Activated CD4-positive, alpha-beta T cell treated with anti-CD3 and anti-CD28 coated beads for 36 hours (primary cell): ENCODE results near the gene NPEPPS. TPM values are rescaled to one million over a fixed set of nuclear protein-coding genes. Genes with fewer than 3 reads are reported as not detected.

Source experiments
- ATAC-seq: fragments of 200-7000 bp; cut with Tn5 transposase; one replicate; pipeline ENCODE4 v1.10.0; 2021; ENCODE audit warnings: mild to moderate bottlenecking, moderate library complexity
- CTCF ChIA-PET: fragments of 350-600 bp; sonication (Branson Sonifier 250); formaldehyde crosslinking; loops from one replicate; lab custom pipeline; 2021; ENCODE audit warnings: antibody characterized with exemption; lab: Charles Lee
- POLR2A ChIA-PET: fragments of 350-600 bp; sonication (Branson Sonifier 250); formaldehyde crosslinking; loops from one replicate; lab custom pipeline; 2021; ENCODE audit warnings: antibody characterized with exemption, inconsistent platforms; lab: Charles Lee
- DNase-seq: peaks from one replicate; pipeline ENCODE4 v3.0.0-alpha.2; 2020
- H3K27ac Mint-ChIP-seq: one replicate; pipeline ENCODE4 v1.8.0; 2021; ENCODE audit warnings: mixed read lengths
- H3K27me3 Mint-ChIP-seq: one replicate; pipeline ENCODE4 v1.8.0; 2021; ENCODE audit warnings: mixed read lengths
- H3K36me3 Mint-ChIP-seq: one replicate; pipeline ENCODE4 v1.8.0; 2021; ENCODE audit warnings: low read depth, mixed read lengths
- H3K4me1 Mint-ChIP-seq: one replicate; pipeline ENCODE4 v1.8.0; 2021; ENCODE audit warnings: mixed read lengths
- H3K4me3 Mint-ChIP-seq: one replicate; pipeline ENCODE4 v1.8.0; 2021; ENCODE audit warnings: mild to moderate bottlenecking, moderate library complexity, mixed read lengths
- H3K9me3 Mint-ChIP-seq: one replicate; pipeline ENCODE4 v1.8.0; 2021; ENCODE audit warnings: low read depth, mixed read lengths
- intact Hi-C, 2 experiments: fragments of 100-400 bp; cut with DNase I in 1 of 2; cut with micrococcal nuclease in 1 of 2; formaldehyde crosslinking; loops; one replicate each; pipeline versions ENCODE4 v1.14.2 to v1.15.1; 2022 to 2024; cut with DNase I, micrococcal nuclease
- total RNA-seq, 2 experiments: library from RNA; stranded (reverse); gene quantifications; one replicate each; pipeline ENCODE4 v1.2.3, GENCODE V29; 2021

The NPEPPS gene
- total RNA-seq, 2 experiments from 2014 or later = 121 to 152 TPM

GRCh38 chr17:47630614-47631013 is 99.7 kb downstream of the NPEPPS start:
- POLR2A ChIA-PET = no interaction called here

GRCh38 chr17:47632991-47633390 is 102.1 kb downstream of the NPEPPS start:
- no peak overlapping the region for H3K4me3 Mint-ChIP-seq
- DNase-seq (no peak), ATAC-seq (no peak)
- H3K36me3 Mint-ChIP-seq = peaks cover 3% of the 10 kb centered on the region
- intact Hi-C loops = no loop called here
- no peak overlapping the region for H3K27ac Mint-ChIP-seq
- ChIA-PET POLR2A (no interaction called here), CTCF (no interaction called here)
- no peaks in the 10 kb centered on the region for H3K9me3 Mint-ChIP-seq
- no peaks in the 10 kb centered on the region for H3K27me3 Mint-ChIP-seq
- peaks cover 6% of the 10 kb centered on the region for H3K4me1 Mint-ChIP-seq

More at GRCh38 chr17:47630614-47631013, 99.7 kb downstream of the NPEPPS start:
- peaks cover 3% of the 10 kb centered on the region for H3K36me3 Mint-ChIP-seq
- no peaks in the 10 kb centered on the region for H3K4me1 Mint-ChIP-seq
- H3K27ac Mint-ChIP-seq = no peak overlapping the region
- H3K9me3 Mint-ChIP-seq = no peaks in the 10 kb centered on the region
- CTCF ChIA-PET = interaction anchor here (1.4 to 3.0 kb wide), 2 partner anchors 12 to 14 kb away, joined by 7 to 10 read pairs; no protein-coding TSS in a partner anchor
- DNase-seq (no peak), ATAC-seq (no peak)
- H3K27me3 Mint-ChIP-seq = no peaks in the 10 kb centered on the region
- intact Hi-C loops = no loop called here
- H3K4me3 Mint-ChIP-seq = no peak overlapping the region

- no peaks in the 10 kb centered on the region for H3K27me3 Mint-ChIP-seq
- ChIA-PET POLR2A (no interaction called here), CTCF (interaction anchor here (0.7 kb wide), 1 partner anchor 14 kb away, joined by 3 read pairs; no protein-coding TSS in a partner anchor)
- H3K36me3 Mint-ChIP-seq = peaks cover 5% of the 10 kb centered on the region
- ATAC-seq = no peak
- intact Hi-C loops = no loop called here
- H3K4me1 Mint-ChIP-seq = peaks cover 8% of the 10 kb centered on the region
- H3K9me3 Mint-ChIP-seq = no peaks in the 10 kb centered on the region
- DNase-seq = no peak
- H3K27ac Mint-ChIP-seq = no peak overlapping the region
- H3K4me3 Mint-ChIP-seq = no peak overlapping the region
Observed at GRCh38 chr17:47633996-47634395, 103.1 kb downstream of the NPEPPS start.

GRCh38 chr17:47634870-47635269 is 104.0 kb downstream of the NPEPPS start:
- Mint-ChIP-seq H3K36me3 (peaks cover 5% of the 10 kb centered on the region), H3K27ac (no peak overlapping the region), H3K27me3 (no peaks in the 10 kb centered on the region), H3K4me1 (peaks cover 8% of the 10 kb centered on the region), H3K4me3 (no peak overlapping the region), H3K9me3 (no peaks in the 10 kb centered on the region)
- CTCF ChIA-PET = interaction anchor here (0.7 to 3.1 kb wide), 2 partner anchors 15 to 19 kb away, joined by 3 to 8 read pairs; no protein-coding TSS in a partner anchor
- intact Hi-C loops = no loop called here
- peak; percentile 9 for ATAC-seq
- DNase-seq = no peak
- POLR2A ChIA-PET = no interaction called here

- ChIA-PET POLR2A (no interaction called here), CTCF (interaction anchor here (3.1 kb wide), 1 partner anchor 20 kb away, joined by 8 read pairs; no protein-coding TSS in a partner anchor)
- Mint-ChIP-seq H3K4me3 (no peak overlapping the region), H3K27ac (no peak overlapping the region), H3K27me3 (no peaks in the 10 kb centered on the region), H3K36me3 (peaks cover 5% of the 10 kb centered on the region), H3K9me3 (no peaks in the 10 kb centered on the region), H3K4me1 (peaks cover 8% of the 10 kb centered on the region)
- intact Hi-C loops = no loop called here
- ATAC-seq = no peak
- DNase-seq = no peak
Observed at GRCh38 chr17:47635734-47636133, 104.8 kb downstream of the NPEPPS start.

- Mint-ChIP-seq H3K4me1 (peaks cover 8% of the 10 kb centered on the region), H3K27ac (no peak overlapping the region), H3K27me3 (no peaks in the 10 kb centered on the region), H3K9me3 (no peaks in the 10 kb centered on the region), H3K36me3 (peaks cover 2% of the 10 kb centered on the region), H3K4me3 (no peak overlapping the region)
- ChIA-PET POLR2A (no interaction called here), CTCF (interaction anchor here (3.1 kb wide), 1 partner anchor 21 kb away, joined by 8 read pairs; no protein-coding TSS in a partner anchor)
- DNase-seq (no peak), ATAC-seq (no peak)
- intact Hi-C loops = no loop called here
Observed at GRCh38 chr17:47636273-47637030, 105.5 kb downstream of the NPEPPS start.

GRCh38 chr17:47638903-47639302 is 108.0 kb downstream of the NPEPPS start:
- DNase-seq (no peak), ATAC-seq (no peak)
- Mint-ChIP-seq H3K36me3 (peaks cover 2% of the 10 kb centered on the region), H3K9me3 (no peaks in the 10 kb centered on the region), H3K4me3 (no peak overlapping the region), H3K4me1 (peaks cover 8% of the 10 kb centered on the region), H3K27me3 (no peaks in the 10 kb centered on the region), H3K27ac (no peak overlapping the region)
- ChIA-PET POLR2A (no interaction called here), CTCF (no interaction called here)
- intact Hi-C loops = no loop called here

- ChIA-PET POLR2A (no interaction called here), CTCF (interaction anchor here (0.9 kb wide), 1 partner anchor 24 kb away, joined by 3 read pairs; no protein-coding TSS in a partner anchor)
- ATAC-seq (no peak), DNase-seq (no peak)
- peaks cover 11% of the 10 kb centered on the region for H3K4me1 Mint-ChIP-seq
- H3K36me3 Mint-ChIP-seq = peaks cover 2% of the 10 kb centered on the region
- no peak overlapping the region for H3K27ac Mint-ChIP-seq
- intact Hi-C loops = no loop called here
- no peaks in the 10 kb centered on the region for H3K27me3 Mint-ChIP-seq
- H3K4me3 Mint-ChIP-seq = no peak overlapping the region
- H3K9me3 Mint-ChIP-seq = no peaks in the 10 kb centered on the region
Observed at GRCh38 chr17:47640076-47640475, 109.2 kb downstream of the NPEPPS start.

- Mint-ChIP-seq H3K36me3 (peaks cover 2% of the 10 kb centered on the region), H3K27me3 (no peaks in the 10 kb centered on the region), H3K4me3 (no peak overlapping the region), H3K27ac (no peak overlapping the region), H3K4me1 (peaks cover 10% of the 10 kb centered on the region), H3K9me3 (no peaks in the 10 kb centered on the region)
- intact Hi-C loops = no loop called here
- ATAC-seq = no peak
- ChIA-PET CTCF (interaction anchor here (0.9 kb wide), 1 partner anchor 23 kb away, joined by 3 read pairs; no protein-coding TSS in a partner anchor), POLR2A (no interaction called here)
- no peak for DNase-seq
Observed at GRCh38 chr17:47641202-47641601, 110.3 kb downstream of the NPEPPS start.

GRCh38 chr17:47643116-47643515 is 112.2 kb downstream of the NPEPPS start:
- ATAC-seq (no peak), DNase-seq (no peak)
- intact Hi-C loops = no loop called here
- Mint-ChIP-seq H3K9me3 (no peaks in the 10 kb centered on the region), H3K4me3 (no peak overlapping the region), H3K27ac (no peak overlapping the region), H3K36me3 (peaks cover 2% of the 10 kb centered on the region), H3K27me3 (no peaks in the 10 kb centered on the region), H3K4me1 (peaks cover 16% of the 10 kb centered on the region)
- CTCF ChIA-PET = interaction anchor here (0.7 to 0.9 kb wide), 2 partner anchors 25 to 29 kb away, joined by 3 to 6 read pairs; no protein-coding TSS in a partner anchor
- POLR2A ChIA-PET = interaction anchor here (0.5 kb wide), 1 partner anchor 80 kb away, joined by 3 read pairs; no protein-coding TSS in a partner anchor

- H3K27me3 Mint-ChIP-seq = no peaks in the 10 kb centered on the region
- CTCF ChIA-PET = no interaction called here
Observed at GRCh38 chr17:47644324-47644723, 113.4 kb downstream of the NPEPPS start.

More at GRCh38 chr17:47644324-47644723, 113.4 kb downstream of the NPEPPS start:
- Mint-ChIP-seq H3K4me1 (peaks cover 20% of the 10 kb centered on the region), H3K4me3 (no peak overlapping the region), H3K36me3 (peaks cover 6% of the 10 kb centered on the region), H3K9me3 (no peaks in the 10 kb centered on the region), H3K27ac (no peak overlapping the region)
- intact Hi-C loops = no loop called here
- ATAC-seq = no peak
- DNase-seq = no peak
- POLR2A ChIA-PET = no interaction called here
